ENCODE data around the gene SLC10A3. TPM values are rescaled to one million over a fixed set of nuclear protein-coding genes. Genes with fewer than 3 reads are reported as not detected.

The SLC10A3 gene
- total and polyA plus RNA-seq, 2 of the 13 experiments (the other 11 are each of a cell fraction or from before 2014, with no cell fraction given): 10.1 to 11.5 TPM

GRCh38 chrX:154519389-154519788 lies 29.0 kb upstream of the SLC10A3 start (continued):
- TF ChIP-seq NKX3-1 (CRISPR knock-in tag; IDR thresholded peaks at IDR 0.05) (no peak), NR2C2 (CRISPR knock-in tag; IDR thresholded peaks at IDR 0.05; ENCODE audit: borderline replicate concordance) (no peak), POGZ (CRISPR knock-in tag; IDR thresholded peaks at IDR 0.05) (no peak), HOXD1 (CRISPR knock-in tag; IDR thresholded peaks at IDR 0.05) (no peak)
- TF ChIP-seq, protein P1, sequence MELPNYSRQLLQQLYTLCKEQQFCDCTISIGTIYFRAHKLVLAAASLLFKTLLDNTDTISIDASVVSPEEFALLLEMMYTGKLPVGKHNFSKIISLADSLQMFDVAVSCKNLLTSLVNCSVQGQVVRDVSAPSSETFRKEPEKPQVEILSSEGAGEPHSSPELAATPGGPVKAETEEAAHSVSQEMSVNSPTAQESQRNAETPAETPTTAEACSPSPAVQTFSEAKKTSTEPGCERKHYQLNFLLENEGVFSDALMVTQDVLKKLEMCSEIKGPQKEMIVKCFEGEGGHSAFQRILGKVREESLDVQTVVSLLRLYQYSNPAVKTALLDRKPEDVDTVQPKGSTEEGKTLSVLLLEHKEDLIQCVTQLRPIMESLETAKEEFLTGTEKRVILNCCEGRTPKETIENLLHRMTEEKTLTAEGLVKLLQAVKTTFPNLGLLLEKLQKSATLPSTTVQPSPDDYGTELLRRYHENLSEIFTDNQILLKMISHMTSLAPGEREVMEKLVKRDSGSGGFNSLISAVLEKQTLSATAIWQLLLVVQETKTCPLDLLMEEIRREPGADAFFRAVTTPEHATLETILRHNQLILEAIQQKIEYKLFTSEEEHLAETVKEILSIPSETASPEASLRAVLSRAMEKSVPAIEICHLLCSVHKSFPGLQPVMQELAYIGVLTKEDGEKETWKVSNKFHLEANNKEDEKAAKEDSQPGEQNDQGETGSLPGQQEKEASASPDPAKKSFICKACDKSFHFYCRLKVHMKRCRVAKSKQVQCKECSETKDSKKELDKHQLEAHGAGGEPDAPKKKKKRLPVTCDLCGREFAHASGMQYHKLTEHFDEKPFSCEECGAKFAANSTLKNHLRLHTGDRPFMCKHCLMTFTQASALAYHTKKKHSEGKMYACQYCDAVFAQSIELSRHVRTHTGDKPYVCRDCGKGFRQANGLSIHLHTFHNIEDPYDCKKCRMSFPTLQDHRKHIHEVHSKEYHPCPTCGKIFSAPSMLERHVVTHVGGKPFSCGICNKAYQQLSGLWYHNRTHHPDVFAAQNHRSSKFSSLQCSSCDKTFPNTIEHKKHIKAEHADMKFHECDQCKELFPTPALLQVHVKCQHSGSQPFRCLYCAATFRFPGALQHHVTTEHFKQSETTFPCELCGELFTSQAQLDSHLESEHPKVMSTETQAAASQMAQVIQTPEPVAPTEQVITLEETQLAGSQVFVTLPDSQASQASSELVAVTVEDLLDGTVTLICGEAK (IDR thresholded peaks at IDR 0.05): no peak
- TF ChIP-seq, protein P1 (CRISPR knock-in tag; IDR thresholded peaks at IDR 0.05): no peak

All from HepG2 (cell line).